Kidney epithelial cell (primary cell): Measurements from ENCODE around the gene RUNX1. TPM values are rescaled to one million over a fixed set of nuclear protein-coding genes. Genes with fewer than 3 reads are reported as not detected.
A peak's percentile ranks its signal among the peaks of the same experiment; 100 is the strongest.

Experiments
- DNase-seq: peaks from one replicate; pipeline ENCODE4 v3.0.0-alpha.2; 2010; ENCODE audit warnings: low read depth
- H3K27me3 ChIP-seq: 2 replicates; pipeline ENCODE4 v1.6.0; 2011; ENCODE audit warnings: low read length; ENCODE audit not compliant: control insufficient read depth, insufficient read depth
- H3K36me3 ChIP-seq: 2 replicates; pipeline ENCODE4 v1.5.1; 2011; ENCODE audit warnings: low read length; ENCODE audit not compliant: control insufficient read depth, insufficient read depth
- H3K4me3 ChIP-seq: 2 replicates; pipeline ENCODE4 v1.5.1; 2011; ENCODE audit warnings: low read depth, mild to moderate bottlenecking, control low read depth, low read length
- total RNA-seq: library from RNA; depleted of rRNA; stranded (reverse); fragments of >200 nt; gene quantifications from 2 replicates; pipeline ENCODE4 v1.2.3, GENCODE V29; 2015
- TF ChIP-seq, protein P1 (sequence below): IDR thresholded peaks from 2 replicates; pipeline ENCODE4 v1.5.1; 2011; ENCODE audit warnings: mild to moderate bottlenecking, moderate library complexity, low read length, control low read depth, inconsistent platforms; ENCODE audit not compliant: insufficient read depth, poor library complexity, severe bottlenecking

Gene RUNX1
- total RNA-seq, 1 donor from 2014 or later = 43.0 TPM

DNA sequence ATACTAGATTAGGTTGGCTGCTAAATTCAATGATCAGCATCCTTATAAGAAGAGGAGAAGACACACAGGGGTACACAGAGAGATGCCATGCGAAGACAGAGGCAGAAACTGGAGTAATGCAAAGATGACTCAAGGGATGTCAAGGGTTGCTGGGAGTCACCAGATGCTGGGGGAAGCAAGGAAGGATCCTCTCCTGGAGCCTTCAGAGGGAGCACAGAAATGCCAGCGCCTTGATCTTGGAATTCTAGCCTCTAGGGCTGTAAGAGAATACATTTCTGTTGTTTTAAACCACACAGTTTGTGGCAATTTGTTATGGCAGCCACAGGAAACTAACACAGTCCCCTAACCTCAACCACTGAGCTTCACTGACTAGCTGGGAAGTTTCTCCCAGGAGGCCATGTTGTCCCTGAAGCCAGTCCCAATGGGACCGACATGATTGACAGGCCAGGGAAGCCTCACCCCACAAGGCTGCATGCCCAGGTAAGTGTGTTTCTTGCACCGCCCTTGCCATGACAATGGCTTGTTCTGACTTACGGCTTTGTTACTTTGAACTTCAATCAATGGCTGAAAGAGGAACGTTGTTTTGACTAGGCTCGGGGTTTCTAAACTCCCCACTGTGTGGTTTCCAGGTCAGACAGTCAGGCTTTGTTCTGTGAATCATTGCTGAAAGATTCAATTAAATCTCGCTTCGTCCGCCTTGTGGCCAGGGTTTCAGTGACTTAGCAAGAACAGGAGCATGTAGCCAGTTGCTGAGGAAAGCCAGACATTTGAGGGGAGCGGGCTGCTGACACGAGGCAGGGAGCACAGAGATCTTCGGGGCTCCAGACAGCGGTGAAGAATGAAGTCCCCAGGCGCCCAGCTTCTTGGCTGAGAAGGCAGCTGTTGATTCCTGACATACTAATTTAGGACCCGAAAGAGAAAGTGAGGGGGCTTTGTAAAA is 62.3 kb downstream of the RUNX1 start:
- H3K4me3 ChIP-seq = no peak overlapping the region
- TF ChIP-seq, protein P1, sequence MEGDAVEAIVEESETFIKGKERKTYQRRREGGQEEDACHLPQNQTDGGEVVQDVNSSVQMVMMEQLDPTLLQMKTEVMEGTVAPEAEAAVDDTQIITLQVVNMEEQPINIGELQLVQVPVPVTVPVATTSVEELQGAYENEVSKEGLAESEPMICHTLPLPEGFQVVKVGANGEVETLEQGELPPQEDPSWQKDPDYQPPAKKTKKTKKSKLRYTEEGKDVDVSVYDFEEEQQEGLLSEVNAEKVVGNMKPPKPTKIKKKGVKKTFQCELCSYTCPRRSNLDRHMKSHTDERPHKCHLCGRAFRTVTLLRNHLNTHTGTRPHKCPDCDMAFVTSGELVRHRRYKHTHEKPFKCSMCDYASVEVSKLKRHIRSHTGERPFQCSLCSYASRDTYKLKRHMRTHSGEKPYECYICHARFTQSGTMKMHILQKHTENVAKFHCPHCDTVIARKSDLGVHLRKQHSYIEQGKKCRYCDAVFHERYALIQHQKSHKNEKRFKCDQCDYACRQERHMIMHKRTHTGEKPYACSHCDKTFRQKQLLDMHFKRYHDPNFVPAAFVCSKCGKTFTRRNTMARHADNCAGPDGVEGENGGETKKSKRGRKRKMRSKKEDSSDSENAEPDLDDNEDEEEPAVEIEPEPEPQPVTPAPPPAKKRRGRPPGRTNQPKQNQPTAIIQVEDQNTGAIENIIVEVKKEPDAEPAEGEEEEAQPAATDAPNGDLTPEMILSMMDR = peak; percentile 15
- H3K27me3 ChIP-seq = no peaks in the 10 kb centered on the region
- peak; percentile 65 for DNase-seq
- H3K36me3 ChIP-seq = no peaks in the 10 kb centered on the region

DNA sequence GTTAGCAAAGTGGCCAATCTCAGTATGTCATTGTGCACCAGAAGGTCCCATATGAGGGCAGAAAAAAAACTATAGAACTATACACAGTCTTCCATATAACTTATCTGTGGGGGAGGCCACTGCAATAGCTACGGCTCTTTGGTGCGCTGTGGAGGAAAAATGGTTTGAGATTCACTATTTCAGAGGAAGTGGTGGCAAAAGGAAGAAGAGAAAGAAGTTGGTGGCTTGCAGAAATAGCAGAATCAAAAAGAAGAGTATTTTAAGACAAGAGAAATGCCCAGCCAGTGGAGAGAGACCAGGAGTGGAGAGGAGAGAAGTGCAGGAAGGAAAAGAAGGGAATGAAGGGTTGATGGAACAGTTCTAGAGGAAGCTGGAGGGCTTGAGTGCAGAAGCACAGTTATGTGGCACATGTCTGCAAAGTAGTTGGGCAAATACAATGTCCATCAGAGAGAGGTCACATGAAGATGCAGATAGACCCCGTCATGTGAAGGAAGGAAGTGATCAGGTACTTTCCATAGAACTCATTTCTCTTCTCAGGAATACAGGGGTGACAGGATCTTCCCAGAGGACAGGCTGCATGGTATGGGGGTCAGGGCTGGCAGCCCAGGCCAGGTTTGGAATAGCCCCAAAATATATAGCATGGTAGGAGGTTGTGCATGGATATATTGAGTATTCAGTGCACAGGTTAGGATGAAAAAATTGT is 64.6 kb downstream of the RUNX1 start:
- TF ChIP-seq, protein P1 = no peak
- Histone ChIP-seq H3K4me3 (no peak overlapping the region), H3K27me3 (no peaks in the 10 kb centered on the region), H3K36me3 (no peaks in the 10 kb centered on the region)
- no peak for DNase-seq

DNA sequence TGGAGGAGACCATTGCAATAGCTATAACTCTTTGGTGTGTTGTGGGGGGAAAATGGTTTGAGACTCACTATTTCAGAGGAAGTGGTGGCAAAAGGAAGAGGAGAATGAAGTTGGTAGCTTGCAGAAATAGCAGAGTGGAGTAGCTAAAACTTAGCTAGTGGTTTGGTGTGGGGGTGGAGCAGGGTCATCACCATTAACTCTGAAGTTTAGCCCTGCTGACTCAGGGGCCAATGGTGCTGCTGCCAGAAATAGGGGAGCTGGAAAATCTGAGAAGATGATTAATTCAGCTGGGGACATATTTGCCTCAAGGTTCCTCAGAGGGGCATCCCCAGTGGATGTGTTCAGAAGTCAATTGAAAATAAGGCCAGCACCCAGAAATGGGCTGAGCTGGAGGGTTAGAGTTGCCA is 65.4 kb downstream of the RUNX1 start:
- Histone ChIP-seq H3K36me3 (no peaks in the 10 kb centered on the region), H3K4me3 (no peak overlapping the region), H3K27me3 (no peaks in the 10 kb centered on the region)
- TF ChIP-seq, protein P1 = no peak
- DNase-seq = no peak

DNA sequence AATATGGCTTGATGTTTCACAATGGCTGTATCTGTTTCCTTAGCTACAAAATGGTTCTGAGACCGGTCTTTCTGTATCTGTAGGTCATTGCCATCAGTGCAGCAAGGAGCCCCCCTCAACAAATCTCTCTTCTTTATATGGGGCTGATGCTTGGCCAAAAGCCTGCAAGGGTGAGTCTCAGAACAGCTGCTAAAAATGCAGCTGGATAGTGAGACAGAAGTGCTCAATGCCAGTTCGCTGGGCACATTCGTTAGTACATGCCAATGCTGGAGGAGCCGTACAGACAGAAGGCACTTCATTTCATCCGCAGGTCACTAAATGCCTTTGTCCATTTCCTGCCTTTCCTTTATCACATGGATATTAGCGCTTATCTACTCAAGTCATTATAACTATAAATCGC is 67.3 kb downstream of the RUNX1 start:
- no peak for DNase-seq
- H3K4me3 ChIP-seq = no peak overlapping the region
- H3K27me3 ChIP-seq = no peaks in the 10 kb centered on the region
- TF ChIP-seq, protein P1 = no peak
- H3K36me3 ChIP-seq = no peaks in the 10 kb centered on the region

DNA sequence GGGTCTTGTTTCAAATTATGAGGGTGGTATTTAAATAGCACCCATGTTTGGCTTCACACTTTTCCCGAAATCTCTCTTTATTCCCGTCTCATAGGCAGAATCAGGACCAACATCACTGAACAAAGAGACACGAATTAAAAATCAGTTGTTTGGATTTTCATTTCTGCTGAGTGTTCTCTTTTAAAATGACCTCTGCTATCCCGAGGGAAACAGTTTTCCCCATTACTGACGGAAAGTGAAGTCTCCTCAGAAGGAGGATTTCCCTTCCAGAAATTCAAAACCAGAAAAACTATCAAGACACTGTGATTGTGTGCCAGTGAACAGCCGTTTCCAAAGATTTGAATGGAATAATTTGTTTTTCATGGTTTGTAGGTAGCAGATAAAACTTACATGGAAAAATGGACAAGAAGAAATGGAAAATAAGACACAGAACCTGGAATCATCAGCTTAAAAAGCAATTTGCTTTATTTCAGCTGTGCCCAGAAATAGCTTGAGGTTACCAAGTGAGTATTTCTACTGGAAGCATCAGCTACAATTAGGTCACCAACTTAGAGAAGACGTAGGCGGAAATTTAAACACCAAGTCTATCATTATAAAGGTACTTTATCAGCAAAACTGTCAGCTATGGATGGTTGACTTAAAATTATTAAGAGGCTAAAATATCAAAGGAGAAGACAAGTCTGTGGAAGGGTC is 68.5 kb downstream of the RUNX1 start:
- no peaks in the 10 kb centered on the region for H3K36me3 ChIP-seq
- no peaks in the 10 kb centered on the region for H3K27me3 ChIP-seq
- no peak for DNase-seq
- H3K4me3 ChIP-seq = no peak overlapping the region
- TF ChIP-seq, protein P1 = no peak
